Bronchial smooth muscle cell (primary cell): Measurements from ENCODE around the gene SSBP1. TPM values are rescaled to one million over a fixed set of nuclear protein-coding genes. Genes with fewer than 3 reads are reported as not detected.

ENCODE experiments used
- total RNA-seq: library from RNA; depleted of rRNA; stranded (reverse); fragments of >200 nt; gene quantifications from 2 replicates; pipeline ENCODE4 v1.2.1, GENCODE V29; 2014

SSBP1 gene
- total RNA-seq = 158 and 165 TPM in 2 replicates

GRCh38 chr7:141737836-141738591 lies at the start of gene SSBP1:
SSBP1 (plus strand) TSS chr7:141738358; CDS start chr7:141739167, 809 bp downstream.

GRCh38 chr7:141702047-141702567 lies 36.1 kb upstream of the SSBP1 start, which contains the start of gene DENND11:
DENND11 (minus strand) TSS chr7:141702166; CDS start chr7:141702153, 13 bp downstream.

GRCh38 chr7:141708351-141708750 lies 29.8 kb upstream of the SSBP1 start, which contains the start of gene WEE2:
WEE2 (plus strand) TSS chr7:141708353; CDS start chr7:141708759, 406 bp downstream.

GRCh38 chr7:141763797-141764196 lies 25.6 kb downstream of the SSBP1 start, which contains the start of gene TAS2R3:
TAS2R3 (plus strand) TSS chr7:141764097; CDS start chr7:141764159, 62 bp downstream.

GRCh38 chr7:141776374-141776773 lies 38.2 kb downstream of the SSBP1 start, which contains the start of gene TAS2R4:
TAS2R4 (plus strand) TSS chr7:141776674; CDS start chr7:141778489, 1,815 bp downstream.

GRCh38 chr7:141789917-141790316 lies 51.8 kb downstream of the SSBP1 start, which contains the start of gene TAS2R5:
TAS2R5 (plus strand) TSS chr7:141790217; CDS start chr7:141790362, 145 bp downstream.

Other genes starting within 250 kb of the SSBP1 start
- 11.6 and 15.8 TPM in 2 replicates for gene AGK, start 186.9 kb upstream of the SSBP1 start, total RNA-seq
- 5.7 and 9.6 TPM in 2 replicates for gene DENND11, start 36.2 kb upstream of the SSBP1 start, total RNA-seq
- gene WEE2, start 30.0 kb upstream of the SSBP1 start, total RNA-seq = 0.17 TPM in 1 of 2 replicates, not detected in the other
- 1.3 and 1.5 TPM in 2 replicates for gene TAS2R3, start 25.7 kb downstream of the SSBP1 start, total RNA-seq
- 0.79 and 1.3 TPM in 2 replicates for gene TAS2R4, start 38.3 kb downstream of the SSBP1 start, total RNA-seq
- gene TAS2R5, start 51.9 kb downstream of the SSBP1 start, total RNA-seq = 0.43 and 0.79 TPM in 2 replicates
- not detected in 2 replicates for gene PRSS37, start 103.1 kb downstream of the SSBP1 start, total RNA-seq
- gene OR9A4, start 178.0 kb downstream of the SSBP1 start, total RNA-seq = not detected in 2 replicates
- gene CLEC5A, start 208.6 kb downstream of the SSBP1 start, total RNA-seq = not detected in 2 replicates
- gene TAS2R38, start 235.4 kb downstream of the SSBP1 start, total RNA-seq = not detected in 2 replicates